PC-3 (cell line): ENCODE data around the gene CSK.

Experiments
- CTCF ChIP-seq: fragments of 300-600 bp; sonication (generic); conservative IDR thresholded peaks from 2 replicates; pipeline ENCODE4 v1.5.1; 2017; ENCODE audit warnings: antibody characterized with exemption, low read depth, mild to moderate bottlenecking, low read length
- EZH2 ChIP-seq: fragments of 300-600 bp; sonication (generic); IDR thresholded peaks from one replicate; pipeline ENCODE4 v1.6.1; 2017; ENCODE audit warnings: antibody characterized with exemption, mild to moderate bottlenecking, low read length; ENCODE audit not compliant: unreplicated experiment
- EZH2phosphoT487 ChIP-seq: fragments of 300-600 bp; sonication (generic); IDR thresholded peaks from 2 replicates; pipeline ENCODE4 v1.6.1; 2018; ENCODE audit warnings: mild to moderate bottlenecking, antibody characterized with exemption, low read length, borderline replicate concordance

- TF ChIP-seq CTCF = no peak
- TF ChIP-seq EZH2 = no peak
- no peak for TF ChIP-seq EZH2phosphoT487
These were observed 31.1 kb upstream of the CSK start for GRCh38 chr15:74750751-74751150.
